Measurements from ENCODE around the gene TPPP2. TPM values are rescaled to one million over a fixed set of nuclear protein-coding genes. Genes with fewer than 3 reads are reported as not detected.

TPPP2 gene
- total RNA-seq, 1 experiment from 2014 or later, result not detected

DNA sequence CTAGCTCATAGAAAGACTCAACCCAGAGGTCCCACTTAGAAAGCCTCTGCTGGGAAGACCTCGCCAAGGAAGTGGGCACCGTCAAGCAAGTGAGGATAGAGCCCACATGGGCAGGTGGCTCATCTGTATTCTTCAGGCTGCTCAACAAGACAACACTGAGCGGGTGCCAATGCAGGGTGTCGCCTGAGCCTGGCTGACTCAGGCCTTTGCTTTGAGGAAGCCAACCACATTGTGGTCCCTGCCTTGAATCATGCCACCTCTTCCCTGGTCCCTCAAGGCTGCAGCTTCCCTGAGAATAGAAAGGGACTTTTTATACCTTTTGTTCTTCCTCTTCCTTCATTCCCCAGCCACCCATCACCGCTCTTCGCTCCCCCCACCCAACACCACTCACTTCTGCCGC lies 6.7 kb downstream of the TPPP2 start:
- DNase-seq, result no peak
- peaks cover 70% of the 10 kb centered on the region for H3K27me3 Mint-ChIP-seq (ENCODE audit: unreplicated experiment)
- H3K9me3 Mint-ChIP-seq (ENCODE audit: low read depth, unreplicated experiment), result no peaks in the 10 kb centered on the region
- CTCF ChIA-PET, result interaction anchor here (1.6 kb wide), 1 partner anchor 22 kb away, joined by 6 read pairs; no protein-coding TSS in a partner anchor
- no peaks in the 10 kb centered on the region for H3K36me3 Mint-ChIP-seq (ENCODE audit: insufficient read depth, unreplicated experiment)
- H3K27ac Mint-ChIP-seq (ENCODE audit: unreplicated experiment), result no peak overlapping the region
- TF ChIP-seq, protein P1, sequence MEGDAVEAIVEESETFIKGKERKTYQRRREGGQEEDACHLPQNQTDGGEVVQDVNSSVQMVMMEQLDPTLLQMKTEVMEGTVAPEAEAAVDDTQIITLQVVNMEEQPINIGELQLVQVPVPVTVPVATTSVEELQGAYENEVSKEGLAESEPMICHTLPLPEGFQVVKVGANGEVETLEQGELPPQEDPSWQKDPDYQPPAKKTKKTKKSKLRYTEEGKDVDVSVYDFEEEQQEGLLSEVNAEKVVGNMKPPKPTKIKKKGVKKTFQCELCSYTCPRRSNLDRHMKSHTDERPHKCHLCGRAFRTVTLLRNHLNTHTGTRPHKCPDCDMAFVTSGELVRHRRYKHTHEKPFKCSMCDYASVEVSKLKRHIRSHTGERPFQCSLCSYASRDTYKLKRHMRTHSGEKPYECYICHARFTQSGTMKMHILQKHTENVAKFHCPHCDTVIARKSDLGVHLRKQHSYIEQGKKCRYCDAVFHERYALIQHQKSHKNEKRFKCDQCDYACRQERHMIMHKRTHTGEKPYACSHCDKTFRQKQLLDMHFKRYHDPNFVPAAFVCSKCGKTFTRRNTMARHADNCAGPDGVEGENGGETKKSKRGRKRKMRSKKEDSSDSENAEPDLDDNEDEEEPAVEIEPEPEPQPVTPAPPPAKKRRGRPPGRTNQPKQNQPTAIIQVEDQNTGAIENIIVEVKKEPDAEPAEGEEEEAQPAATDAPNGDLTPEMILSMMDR (IDR thresholded peaks at IDR 0.05; ENCODE audit: unreplicated experiment), result no peak
- H3K4me3 Mint-ChIP-seq (ENCODE audit: low read depth, unreplicated experiment), result no peak overlapping the region
- H3K4me1 Mint-ChIP-seq (ENCODE audit: low read depth, unreplicated experiment), result peaks cover 15% of the 10 kb centered on the region
- no TSS peak for BruUV-seq (replicated peaks)
- intact Hi-C loops (cut with micrococcal nuclease; ENCODE audit: unreplicated experiment), result no loop called here

DNA sequence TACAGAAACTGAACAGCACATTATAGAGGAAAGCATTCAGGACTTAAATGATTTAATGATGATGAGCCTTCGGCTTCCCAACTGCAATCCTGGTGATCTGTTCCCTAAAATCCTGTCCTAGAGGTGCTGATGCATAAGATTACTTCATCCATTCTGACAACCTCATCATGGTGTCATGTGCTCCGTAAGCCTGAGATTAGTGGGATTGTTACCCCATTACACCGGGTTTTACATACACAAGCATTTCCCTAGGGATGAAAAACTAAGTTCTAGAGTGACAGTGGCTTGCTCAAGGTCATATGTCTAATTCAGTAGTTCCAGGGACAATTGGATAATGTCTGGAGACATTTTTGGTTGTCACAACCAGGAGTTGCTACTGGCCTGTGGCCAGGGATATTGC lies 7.1 kb downstream of the TPPP2 start:
- Mint-ChIP-seq H3K27me3 (ENCODE audit: unreplicated experiment) (peaks cover 70% of the 10 kb centered on the region), H3K27ac (ENCODE audit: unreplicated experiment) (no peak overlapping the region), H3K36me3 (ENCODE audit: insufficient read depth, unreplicated experiment) (no peaks in the 10 kb centered on the region), H3K9me3 (ENCODE audit: low read depth, unreplicated experiment) (no peaks in the 10 kb centered on the region), H3K4me3 (ENCODE audit: low read depth, unreplicated experiment) (no peak overlapping the region), H3K4me1 (ENCODE audit: low read depth, unreplicated experiment) (peaks cover 19% of the 10 kb centered on the region)
- CTCF ChIA-PET, result interaction anchor here (1.6 kb wide), 1 partner anchor 22 kb away, joined by 6 read pairs; no protein-coding TSS in a partner anchor
- TF ChIP-seq, protein P1 (IDR thresholded peaks at IDR 0.05; ENCODE audit: unreplicated experiment), result no peak
- intact Hi-C loops (cut with micrococcal nuclease; ENCODE audit: unreplicated experiment), result no loop called here
- no TSS peak for BruUV-seq (replicated peaks)
- no peak for DNase-seq

DNA sequence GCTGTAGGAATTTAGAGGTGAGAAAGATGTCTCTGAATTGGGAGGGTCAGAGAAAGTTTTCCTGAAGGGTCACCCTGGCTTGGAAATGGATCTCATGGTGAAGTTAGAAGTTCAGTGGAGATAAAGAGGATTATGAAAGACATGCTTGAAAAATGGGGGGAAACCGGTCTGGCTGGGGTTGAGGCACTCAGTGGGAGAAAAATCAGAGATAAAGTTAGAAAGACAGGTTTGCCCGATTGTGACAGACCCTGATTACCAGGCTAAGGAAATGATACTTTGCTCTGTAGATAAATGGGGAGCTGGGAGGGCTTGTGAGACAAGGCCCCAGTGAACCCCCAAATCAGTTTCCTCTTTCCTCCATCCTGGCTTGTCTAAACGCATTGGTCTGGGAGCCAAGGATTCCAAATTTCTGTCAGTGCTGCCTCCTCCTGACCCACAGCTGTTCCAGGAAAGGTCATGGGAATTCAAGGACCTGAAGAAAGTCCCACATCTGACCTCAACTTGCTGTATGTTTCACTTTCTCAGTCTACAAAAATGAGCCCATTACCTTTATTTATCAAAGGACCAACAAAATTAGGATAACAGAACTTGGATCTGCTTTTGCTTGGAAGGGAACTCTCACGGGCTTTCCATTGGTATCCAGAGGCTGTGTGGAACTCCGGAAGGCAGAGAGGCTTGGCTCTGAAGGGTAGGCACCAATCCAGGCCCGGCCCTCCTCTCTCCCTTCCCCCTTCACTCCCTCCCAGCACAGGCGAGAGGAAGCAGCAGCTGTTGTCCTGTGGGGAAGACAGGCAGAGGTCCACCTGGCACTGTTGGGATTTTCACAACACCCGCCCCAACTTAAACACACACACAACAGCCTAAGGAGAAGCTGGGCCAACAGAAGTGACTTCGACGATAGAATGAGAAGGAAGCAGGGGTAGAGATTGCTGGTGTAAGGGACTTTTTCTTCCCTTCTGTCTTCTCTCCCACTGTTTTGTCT lies 8.7 kb downstream of the TPPP2 start:
- BruUV-seq (replicated peaks), result no TSS peak
- Mint-ChIP-seq H3K4me1 (ENCODE audit: low read depth, unreplicated experiment) (peaks cover 28% of the 10 kb centered on the region), H3K36me3 (ENCODE audit: insufficient read depth, unreplicated experiment) (no peaks in the 10 kb centered on the region), H3K9me3 (ENCODE audit: low read depth, unreplicated experiment) (no peaks in the 10 kb centered on the region), H3K27me3 (ENCODE audit: unreplicated experiment) (peaks cover 70% of the 10 kb centered on the region), H3K27ac (ENCODE audit: unreplicated experiment) (no peak overlapping the region), H3K4me3 (ENCODE audit: low read depth, unreplicated experiment) (no peak overlapping the region)
- intact Hi-C loops (cut with micrococcal nuclease; ENCODE audit: unreplicated experiment), result no loop called here
- CTCF ChIA-PET, result interaction anchor here (1.6 to 6.7 kb wide), 3 partner anchors 14 to 68 kb away, joined by 4 to 93 read pairs (median 5); partner anchors contain the start of gene NDRG2
- no peak for DNase-seq
- TF ChIP-seq, protein P1 (IDR thresholded peaks at IDR 0.05; ENCODE audit: unreplicated experiment), result no peak

DNA sequence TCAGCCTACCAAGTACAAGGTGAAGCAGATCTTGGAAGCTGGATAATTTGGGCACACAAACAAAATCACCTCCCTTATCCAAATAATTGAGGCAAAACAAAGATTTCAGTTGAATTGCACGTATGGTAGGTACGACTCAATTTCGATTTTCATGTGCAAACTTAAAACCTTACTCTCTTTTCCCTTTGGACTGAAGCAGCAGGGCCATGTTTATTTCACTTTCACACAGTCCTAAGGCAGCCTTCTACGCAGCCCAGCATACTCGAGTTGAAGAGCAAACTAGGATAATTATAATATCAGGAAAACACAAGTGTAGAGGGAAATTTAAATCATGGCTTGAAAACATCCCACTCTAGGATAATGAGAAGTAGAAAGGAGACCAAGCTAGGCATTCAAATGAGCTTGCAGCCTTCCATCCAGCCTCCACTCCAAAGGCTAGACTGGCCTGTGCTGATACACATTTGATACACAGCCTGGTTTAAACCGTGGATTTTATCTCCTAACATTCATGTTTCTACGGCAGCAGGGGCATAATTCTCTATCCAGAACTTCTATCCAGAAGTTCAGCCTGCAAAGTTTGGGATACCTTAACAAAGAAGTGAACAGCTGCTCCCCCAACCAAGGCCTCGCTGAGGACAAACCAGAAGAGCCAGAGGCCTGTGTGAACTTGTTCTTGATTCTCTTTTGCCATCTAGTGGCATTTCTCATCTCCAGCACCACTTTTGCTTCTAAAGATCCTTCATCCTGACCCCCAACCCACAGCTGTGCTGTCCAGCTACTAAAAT lies 9.8 kb downstream of the TPPP2 start:
- Mint-ChIP-seq H3K36me3 (ENCODE audit: insufficient read depth, unreplicated experiment) (no peaks in the 10 kb centered on the region), H3K4me3 (ENCODE audit: low read depth, unreplicated experiment) (no peak overlapping the region), H3K27ac (ENCODE audit: unreplicated experiment) (no peak overlapping the region), H3K27me3 (ENCODE audit: unreplicated experiment) (peaks cover 70% of the 10 kb centered on the region), H3K9me3 (ENCODE audit: low read depth, unreplicated experiment) (no peaks in the 10 kb centered on the region), H3K4me1 (ENCODE audit: low read depth, unreplicated experiment) (peaks cover 36% of the 10 kb centered on the region)
- intact Hi-C loops (cut with micrococcal nuclease; ENCODE audit: unreplicated experiment), result loop anchor here (1.0 to 10.0 kb wide), 3 partner anchors 25 to 185 kb away; no protein-coding TSS in a partner anchor
- TF ChIP-seq, protein P1 (IDR thresholded peaks at IDR 0.05; ENCODE audit: unreplicated experiment), result peak; percentile 44
- peak; percentile 37 for DNase-seq
- CTCF ChIA-PET, result interaction anchor here (0.7 to 6.7 kb wide), 11 partner anchors 15 to 182 kb away, joined by 3 to 93 read pairs (median 4); partner anchors contain the start of genes ARHGEF40 and NDRG2
- BruUV-seq (replicated peaks), result no TSS peak

All from Calu3 (cell line).